Measurements from ENCODE around the gene GCNT2. TPM values are rescaled to one million over a fixed set of nuclear protein-coding genes. Genes with fewer than 3 reads are reported as not detected.

GCNT2 gene
- total RNA-seq, 1 donor from 2014 or later, result 13.2 TPM

DNA sequence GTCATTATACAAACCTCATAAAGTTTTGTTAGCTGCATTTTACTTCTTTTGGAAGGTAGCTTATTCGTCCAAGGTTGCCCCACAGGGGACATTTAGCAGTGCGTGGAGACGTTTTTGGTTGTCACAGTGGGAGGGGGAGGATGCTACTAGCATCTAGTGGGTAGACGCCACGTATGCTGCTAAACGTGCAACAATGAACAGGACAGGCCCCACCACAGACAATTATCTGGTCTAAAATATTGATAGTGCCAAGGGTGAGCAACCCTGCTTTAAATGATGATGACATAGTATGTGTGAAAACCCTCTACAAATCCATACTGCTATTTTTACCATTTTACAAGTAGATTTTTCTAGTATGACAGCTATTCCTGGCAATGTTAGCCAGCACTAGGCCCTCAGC is 13.9 kb upstream of the GCNT2 start:
- Mint-ChIP-seq H3K4me1 (ENCODE audit: low read depth, unreplicated experiment) (no peaks in the 10 kb centered on the region), H3K4me3 (ENCODE audit: unreplicated experiment) (no peak overlapping the region), H3K27ac (ENCODE audit: unreplicated experiment) (no peak overlapping the region), H3K9me3 (ENCODE audit: unreplicated experiment) (no peaks in the 10 kb centered on the region), H3K36me3 (ENCODE audit: unreplicated experiment) (no peaks in the 10 kb centered on the region), H3K27me3 (ENCODE audit: unreplicated experiment) (peaks cover 5% of the 10 kb centered on the region)
- TF ChIP-seq, protein P1, sequence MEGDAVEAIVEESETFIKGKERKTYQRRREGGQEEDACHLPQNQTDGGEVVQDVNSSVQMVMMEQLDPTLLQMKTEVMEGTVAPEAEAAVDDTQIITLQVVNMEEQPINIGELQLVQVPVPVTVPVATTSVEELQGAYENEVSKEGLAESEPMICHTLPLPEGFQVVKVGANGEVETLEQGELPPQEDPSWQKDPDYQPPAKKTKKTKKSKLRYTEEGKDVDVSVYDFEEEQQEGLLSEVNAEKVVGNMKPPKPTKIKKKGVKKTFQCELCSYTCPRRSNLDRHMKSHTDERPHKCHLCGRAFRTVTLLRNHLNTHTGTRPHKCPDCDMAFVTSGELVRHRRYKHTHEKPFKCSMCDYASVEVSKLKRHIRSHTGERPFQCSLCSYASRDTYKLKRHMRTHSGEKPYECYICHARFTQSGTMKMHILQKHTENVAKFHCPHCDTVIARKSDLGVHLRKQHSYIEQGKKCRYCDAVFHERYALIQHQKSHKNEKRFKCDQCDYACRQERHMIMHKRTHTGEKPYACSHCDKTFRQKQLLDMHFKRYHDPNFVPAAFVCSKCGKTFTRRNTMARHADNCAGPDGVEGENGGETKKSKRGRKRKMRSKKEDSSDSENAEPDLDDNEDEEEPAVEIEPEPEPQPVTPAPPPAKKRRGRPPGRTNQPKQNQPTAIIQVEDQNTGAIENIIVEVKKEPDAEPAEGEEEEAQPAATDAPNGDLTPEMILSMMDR (IDR thresholded peaks at IDR 0.05; ENCODE audit: partially characterized antibody, unreplicated experiment), result no peak
- DNase-seq, result no peak

DNA sequence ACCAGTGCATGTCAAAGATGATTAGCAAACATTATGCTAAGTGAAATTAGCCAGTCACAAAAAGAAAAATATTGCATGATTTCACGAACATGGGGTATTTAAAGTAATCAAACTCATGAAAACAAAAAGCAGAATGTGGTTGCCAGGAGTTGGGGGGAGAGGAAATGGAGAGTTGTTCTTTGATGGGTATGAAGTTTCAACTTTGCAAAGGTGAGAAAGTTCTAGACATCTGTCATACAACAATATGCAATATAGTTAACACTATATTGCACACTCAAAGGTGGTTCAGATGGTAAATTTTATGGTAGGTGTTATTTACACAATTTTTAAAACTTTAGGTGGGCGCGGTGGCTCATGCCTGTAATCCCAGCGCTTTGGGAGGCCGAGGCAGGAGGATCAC is 13.4 kb upstream of the GCNT2 start:
- no peaks in the 10 kb centered on the region for H3K9me3 Mint-ChIP-seq (ENCODE audit: unreplicated experiment)
- H3K27me3 Mint-ChIP-seq (ENCODE audit: unreplicated experiment), result peaks cover 4% of the 10 kb centered on the region
- H3K4me1 Mint-ChIP-seq (ENCODE audit: low read depth, unreplicated experiment), result no peaks in the 10 kb centered on the region
- no peak for DNase-seq
- no peaks in the 10 kb centered on the region for H3K36me3 Mint-ChIP-seq (ENCODE audit: unreplicated experiment)
- TF ChIP-seq, protein P1 (IDR thresholded peaks at IDR 0.05; ENCODE audit: partially characterized antibody, unreplicated experiment), result no peak
- no peak overlapping the region for H3K27ac Mint-ChIP-seq (ENCODE audit: unreplicated experiment)
- no peak overlapping the region for H3K4me3 Mint-ChIP-seq (ENCODE audit: unreplicated experiment)

DNA sequence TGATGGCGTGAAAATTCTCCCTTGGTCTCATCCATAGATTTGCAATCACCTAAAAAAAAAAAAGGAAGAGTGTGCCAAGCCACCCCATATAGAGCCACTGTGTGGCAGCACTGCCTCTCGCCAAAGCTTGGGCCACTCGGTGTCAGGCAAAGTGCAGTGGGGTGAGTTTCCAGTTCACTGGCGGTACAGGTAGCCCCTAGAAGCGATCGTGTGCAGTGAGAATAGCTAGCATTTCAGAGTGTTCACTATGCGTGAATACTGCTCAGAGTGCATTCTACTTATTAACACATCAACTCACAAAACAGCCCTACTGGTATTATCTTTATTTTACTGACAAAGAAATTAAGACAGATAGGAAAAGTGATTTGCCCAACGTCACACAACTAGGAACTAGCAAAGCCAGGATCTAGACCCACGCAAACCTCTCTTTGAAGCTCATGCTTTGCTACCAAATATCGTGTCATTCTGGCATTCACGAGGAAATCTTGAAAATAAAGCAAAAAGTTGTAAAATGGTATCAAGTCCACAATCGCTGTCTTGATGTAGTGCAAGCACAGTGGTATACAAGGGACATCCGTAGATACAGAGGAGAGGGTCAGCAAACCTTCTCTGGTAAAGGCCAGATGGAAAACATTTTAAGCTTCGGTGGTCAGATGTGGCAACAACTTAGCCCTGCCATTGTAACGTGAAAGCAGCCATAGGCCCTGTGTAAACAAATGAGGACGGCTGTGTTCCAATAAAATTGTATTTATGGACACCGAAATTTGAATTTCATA is 10.4 kb upstream of the GCNT2 start:
- H3K27me3 Mint-ChIP-seq (ENCODE audit: unreplicated experiment), result peaks cover 2% of the 10 kb centered on the region
- H3K27ac Mint-ChIP-seq (ENCODE audit: unreplicated experiment), result no peak overlapping the region
- no peaks in the 10 kb centered on the region for H3K9me3 Mint-ChIP-seq (ENCODE audit: unreplicated experiment)
- TF ChIP-seq, protein P1 (IDR thresholded peaks at IDR 0.05; ENCODE audit: partially characterized antibody, unreplicated experiment), result peak; percentile 50
- H3K36me3 Mint-ChIP-seq (ENCODE audit: unreplicated experiment), result no peaks in the 10 kb centered on the region
- H3K4me3 Mint-ChIP-seq (ENCODE audit: unreplicated experiment), result no peak overlapping the region
- H3K4me1 Mint-ChIP-seq (ENCODE audit: low read depth, unreplicated experiment), result no peaks in the 10 kb centered on the region
- DNase-seq, result peak; percentile 74

DNA sequence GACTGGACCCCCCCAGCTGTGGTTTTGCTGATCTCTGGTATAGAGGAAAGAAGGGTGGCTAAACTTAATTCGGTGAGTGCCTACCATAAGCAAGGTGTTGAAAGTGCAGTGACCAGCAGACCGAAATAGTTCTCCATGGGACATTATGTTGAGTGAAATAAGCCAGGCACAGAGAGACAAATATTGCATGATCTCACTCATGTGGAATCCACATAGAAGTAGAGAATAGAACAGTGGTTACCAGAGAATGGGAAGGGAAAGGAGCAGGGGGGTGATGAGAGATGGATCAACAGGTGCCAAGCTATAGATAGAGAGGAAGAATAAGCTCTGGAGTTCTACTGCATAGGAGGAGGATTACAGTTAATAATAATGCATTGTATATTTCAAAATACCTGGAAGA is 9.7 kb upstream of the GCNT2 start:
- H3K9me3 Mint-ChIP-seq (ENCODE audit: unreplicated experiment), result no peaks in the 10 kb centered on the region
- no peak for DNase-seq
- no peaks in the 10 kb centered on the region for H3K36me3 Mint-ChIP-seq (ENCODE audit: unreplicated experiment)
- TF ChIP-seq, protein P1 (IDR thresholded peaks at IDR 0.05; ENCODE audit: partially characterized antibody, unreplicated experiment), result no peak
- H3K27me3 Mint-ChIP-seq (ENCODE audit: unreplicated experiment), result peaks cover 2% of the 10 kb centered on the region
- H3K4me1 Mint-ChIP-seq (ENCODE audit: low read depth, unreplicated experiment), result no peaks in the 10 kb centered on the region
- no peak overlapping the region for H3K4me3 Mint-ChIP-seq (ENCODE audit: unreplicated experiment)
- H3K27ac Mint-ChIP-seq (ENCODE audit: unreplicated experiment), result no peak overlapping the region

DNA sequence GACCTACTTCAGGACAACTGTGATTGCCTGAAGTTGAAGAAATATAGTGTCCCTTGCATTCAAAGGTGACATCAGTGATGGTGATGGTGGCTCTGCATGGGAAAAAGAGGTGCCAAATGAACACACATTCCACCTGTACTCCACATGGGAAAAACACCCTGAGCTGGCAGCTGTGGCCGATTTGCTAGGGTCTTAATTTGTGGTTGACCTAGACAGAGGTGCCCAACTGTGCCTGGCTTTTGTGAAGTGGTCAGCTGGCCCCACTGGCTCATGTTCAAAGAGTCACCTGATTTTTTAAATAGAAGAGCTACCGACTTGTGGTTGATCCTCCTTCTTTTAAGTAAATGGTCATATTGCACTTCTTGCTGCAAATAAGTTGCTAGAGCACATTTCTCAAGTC is 7.6 kb upstream of the GCNT2 start:
- no peaks in the 10 kb centered on the region for H3K9me3 Mint-ChIP-seq (ENCODE audit: unreplicated experiment)
- H3K27me3 Mint-ChIP-seq (ENCODE audit: unreplicated experiment), result peaks cover 2% of the 10 kb centered on the region
- no peaks in the 10 kb centered on the region for H3K4me1 Mint-ChIP-seq (ENCODE audit: low read depth, unreplicated experiment)
- H3K36me3 Mint-ChIP-seq (ENCODE audit: unreplicated experiment), result no peaks in the 10 kb centered on the region
- no peak overlapping the region for H3K27ac Mint-ChIP-seq (ENCODE audit: unreplicated experiment)
- TF ChIP-seq, protein P1 (IDR thresholded peaks at IDR 0.05; ENCODE audit: partially characterized antibody, unreplicated experiment), result no peak
- DNase-seq, result no peak
- H3K4me3 Mint-ChIP-seq (ENCODE audit: unreplicated experiment), result no peak overlapping the region

Data from glutamatergic neuron (in vitro differentiated cells).